ENCODE measurements around the gene DOP1B.

Gene DOP1B

GRCh38 chr21:36180963-36181362 is 24.3 kb downstream of the DOP1B start:
- H3K4me3 ChIP-seq (replicated peaks; ENCODE audit: low read depth, low read length), result no peak overlapping the region
- no peaks in the 10 kb centered on the region for H3K27me3 ChIP-seq (replicated peaks; ENCODE audit: control insufficient read depth, insufficient read depth, low read length)
- no peak for DNase-seq (ENCODE audit: extremely low read depth, insufficient read length)
- TF ChIP-seq, protein P1, sequence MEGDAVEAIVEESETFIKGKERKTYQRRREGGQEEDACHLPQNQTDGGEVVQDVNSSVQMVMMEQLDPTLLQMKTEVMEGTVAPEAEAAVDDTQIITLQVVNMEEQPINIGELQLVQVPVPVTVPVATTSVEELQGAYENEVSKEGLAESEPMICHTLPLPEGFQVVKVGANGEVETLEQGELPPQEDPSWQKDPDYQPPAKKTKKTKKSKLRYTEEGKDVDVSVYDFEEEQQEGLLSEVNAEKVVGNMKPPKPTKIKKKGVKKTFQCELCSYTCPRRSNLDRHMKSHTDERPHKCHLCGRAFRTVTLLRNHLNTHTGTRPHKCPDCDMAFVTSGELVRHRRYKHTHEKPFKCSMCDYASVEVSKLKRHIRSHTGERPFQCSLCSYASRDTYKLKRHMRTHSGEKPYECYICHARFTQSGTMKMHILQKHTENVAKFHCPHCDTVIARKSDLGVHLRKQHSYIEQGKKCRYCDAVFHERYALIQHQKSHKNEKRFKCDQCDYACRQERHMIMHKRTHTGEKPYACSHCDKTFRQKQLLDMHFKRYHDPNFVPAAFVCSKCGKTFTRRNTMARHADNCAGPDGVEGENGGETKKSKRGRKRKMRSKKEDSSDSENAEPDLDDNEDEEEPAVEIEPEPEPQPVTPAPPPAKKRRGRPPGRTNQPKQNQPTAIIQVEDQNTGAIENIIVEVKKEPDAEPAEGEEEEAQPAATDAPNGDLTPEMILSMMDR (IDR thresholded peaks at IDR 0.05; ENCODE audit: insufficient read depth, low read length, poor library complexity, severe bottlenecking), result no peak
- H3K36me3 ChIP-seq (ENCODE audit: control insufficient read depth, insufficient read depth, low read length), result no peaks in the 10 kb centered on the region

GRCh38 chr21:36183144-36183795 is 26.6 kb downstream of the DOP1B start:
- no peaks in the 10 kb centered on the region for H3K27me3 ChIP-seq (replicated peaks; ENCODE audit: control insufficient read depth, insufficient read depth, low read length)
- H3K4me3 ChIP-seq (replicated peaks; ENCODE audit: low read depth, low read length), result no peak overlapping the region
- no peaks in the 10 kb centered on the region for H3K36me3 ChIP-seq (ENCODE audit: control insufficient read depth, insufficient read depth, low read length)
- no peak for DNase-seq (ENCODE audit: extremely low read depth, insufficient read length)
- TF ChIP-seq, protein P1 (IDR thresholded peaks at IDR 0.05; ENCODE audit: insufficient read depth, low read length, poor library complexity, severe bottlenecking), result no peak

DNA sequence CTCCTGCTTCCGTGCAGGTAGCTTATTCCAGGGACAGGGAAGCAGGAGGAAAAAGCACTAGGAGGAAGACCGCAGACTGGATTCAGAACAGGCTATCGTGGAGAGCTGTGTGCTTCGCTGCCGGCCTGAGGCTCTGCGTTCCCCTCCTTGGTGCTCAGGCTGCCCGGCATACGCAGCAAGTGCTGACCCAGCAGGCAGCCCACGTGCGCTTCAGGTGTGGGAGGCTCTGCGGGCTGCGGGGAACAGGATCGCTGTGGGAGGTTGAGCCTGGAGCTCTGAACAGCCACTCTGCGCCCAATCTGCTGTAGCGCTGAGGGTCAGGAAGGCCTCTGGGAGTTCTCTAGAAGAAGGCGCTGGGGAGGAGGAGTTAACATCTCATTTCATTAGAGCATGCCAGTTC is 27.9 kb downstream of the DOP1B start:
- TF ChIP-seq, protein P1 (IDR thresholded peaks at IDR 0.05; ENCODE audit: insufficient read depth, low read length, poor library complexity, severe bottlenecking), result no peak
- H3K27me3 ChIP-seq (replicated peaks; ENCODE audit: control insufficient read depth, insufficient read depth, low read length), result no peaks in the 10 kb centered on the region
- H3K36me3 ChIP-seq (ENCODE audit: control insufficient read depth, insufficient read depth, low read length), result no peaks in the 10 kb centered on the region
- DNase-seq (ENCODE audit: extremely low read depth, insufficient read length), result no peak
- H3K4me3 ChIP-seq (replicated peaks; ENCODE audit: low read depth, low read length), result no peak overlapping the region

- DNase-seq (ENCODE audit: extremely low read depth, insufficient read length), result no peak
- Histone ChIP-seq H3K36me3 (ENCODE audit: control insufficient read depth, insufficient read depth, low read length) (no peaks in the 10 kb centered on the region), H3K4me3 (replicated peaks; ENCODE audit: low read depth, low read length) (no peak overlapping the region), H3K27me3 (replicated peaks; ENCODE audit: control insufficient read depth, insufficient read depth, low read length) (no peaks in the 10 kb centered on the region)
- TF ChIP-seq, protein P1 (IDR thresholded peaks at IDR 0.05; ENCODE audit: insufficient read depth, low read length, poor library complexity, severe bottlenecking), result no peak
These were observed 28.9 kb downstream of the DOP1B start for GRCh38 chr21:36185523-36185922.

GRCh38 chr21:36186081-36186480 is 29.5 kb downstream of the DOP1B start:
- Histone ChIP-seq H3K27me3 (replicated peaks; ENCODE audit: control insufficient read depth, insufficient read depth, low read length) (no peaks in the 10 kb centered on the region), H3K36me3 (ENCODE audit: control insufficient read depth, insufficient read depth, low read length) (no peaks in the 10 kb centered on the region), H3K4me3 (replicated peaks; ENCODE audit: low read depth, low read length) (no peak overlapping the region)
- TF ChIP-seq, protein P1 (IDR thresholded peaks at IDR 0.05; ENCODE audit: insufficient read depth, low read length, poor library complexity, severe bottlenecking), result no peak
- no peak for DNase-seq (ENCODE audit: extremely low read depth, insufficient read length)
